GM12878 (cell line): Measurements from ENCODE around the gene TNFAIP3. TPM values are rescaled to one million over a fixed set of nuclear protein-coding genes. Genes with fewer than 3 reads are reported as not detected.
A peak's percentile ranks its signal among the peaks of the same experiment; 100 is the strongest.

ENCODE experiments used
- ATF3 ChIP-seq: IDR thresholded peaks from 2 replicates; pipeline ENCODE4 v1.6.1; 2011; ENCODE audit warnings: low read depth, mild to moderate bottlenecking, low read length, moderate library complexity, borderline replicate concordance; ENCODE audit errors: extremely low read depth
- CBFB ChIP-seq: IDR thresholded peaks from 2 replicates; pipeline ENCODE4 v1.6.1; 2016; ENCODE audit warnings: antibody characterized with exemption, low read depth
- CEBPB ChIP-seq, 2 experiments: fragments of 150-350 bp in 1 of 2; IDR thresholded peaks; 2 replicates each; pipeline ENCODE4 v1.6.1; 2012 to 2014; ENCODE audit warnings: low read depth in 2 of 2, low read length in 2 of 2, borderline replicate concordance in 1 of 2, inconsistent platforms in 1 of 2
- CHD2 ChIP-seq: IDR thresholded peaks from 2 replicates; pipeline ENCODE4 v1.6.1; 2011; ENCODE audit warnings: low read depth, low read length, improper control_type of control experiment, borderline replicate concordance
- DPF2 ChIP-seq: fragments of 450-650 bp; IDR thresholded peaks from 2 replicates; pipeline ENCODE4 v1.6.1; 2017; ENCODE audit warnings: mild to moderate bottlenecking
- E2F4 ChIP-seq: IDR thresholded peaks from 2 replicates; pipeline ENCODE4 v1.6.1; 2012; ENCODE audit warnings: low read depth, low read length, improper control_type of control experiment
- FOXM1 ChIP-seq: IDR thresholded peaks from 2 replicates; pipeline ENCODE4 v1.6.1; 2012; ENCODE audit warnings: low read depth, mild to moderate bottlenecking, inconsistent platforms, low read length, moderate library complexity
- HCFC1 ChIP-seq: fragments of 150-350 bp; IDR thresholded peaks from 2 replicates; pipeline ENCODE4 v1.6.1; 2014; ENCODE audit warnings: low read length
- LARP7 ChIP-seq: fragments of 450-650 bp; IDR thresholded peaks from 2 replicates; pipeline ENCODE4 v1.6.1; 2017; ENCODE audit warnings: mild to moderate bottlenecking
- MEF2B ChIP-seq: fragments of 450-650 bp; IDR thresholded peaks from 2 replicates; pipeline ENCODE4 v1.6.1; 2018; ENCODE audit warnings: mild to moderate bottlenecking, moderate library complexity; ENCODE audit not compliant: partially characterized antibody, poor library complexity, severe bottlenecking
- MYC ChIP-seq: IDR thresholded peaks from 2 replicates; pipeline ENCODE4 v1.6.1; 2011; ENCODE audit warnings: mild to moderate bottlenecking, low read length, moderate library complexity, inconsistent platforms; ENCODE audit not compliant: insufficient read depth, insufficient replicate concordance, insufficient read length, severe bottlenecking
- NRF1 ChIP-seq: conservative IDR thresholded peaks from 2 replicates; pipeline ENCODE4 v1.6.1; 2011; ENCODE audit warnings: mild to moderate bottlenecking, low read depth, low read length, improper control_type of control experiment
- RBBP5 ChIP-seq: fragments of 200-600 bp; sonication (generic); conservative IDR thresholded peaks from 2 replicates; pipeline ENCODE4 v1.6.1; 2016
- SIX5 ChIP-seq: IDR thresholded peaks from 2 replicates; pipeline ENCODE4 v1.6.1; 2011; ENCODE audit warnings: mild to moderate bottlenecking, low read depth, low read length, moderate library complexity; ENCODE audit not compliant: severe bottlenecking
- SPI1 ChIP-seq: IDR thresholded peaks from 2 replicates; pipeline ENCODE4 v1.6.1; 2011; ENCODE audit warnings: low read depth, mild to moderate bottlenecking, low read length, moderate library complexity, borderline replicate concordance; ENCODE audit not compliant: insufficient read depth
- SUZ12 ChIP-seq: fragments of 200-600 bp; sonication (generic); IDR thresholded peaks from one replicate; pipeline ENCODE4 v1.6.1; 2018; ENCODE audit warnings: antibody characterized with exemption, mild to moderate bottlenecking; ENCODE audit not compliant: unreplicated experiment
- ZBTB11 ChIP-seq: fragments of 450-650 bp; formaldehyde crosslinking; IDR thresholded peaks from 2 replicates; pipeline ENCODE4 v1.5.0; 2022; ENCODE audit warnings: mild to moderate bottlenecking, missing genetic modification characterization
- ZBTB40 ChIP-seq: fragments of 450-650 bp; IDR thresholded peaks from 2 replicates; pipeline ENCODE4 v1.6.1; 2016; ENCODE audit warnings: mild to moderate bottlenecking, moderate library complexity, borderline replicate concordance
- polyA plus RNA-seq, 11 experiments: library from polyadenylated mRNA; depleted of rRNA in 4 of 11; unstranded in 6 of 11; stranded (reverse) in 5 of 11; fragments of >200 nt; fragmentation: Nextera tagmentation in 4 of 11; fragmentation: Illumina TruSeq in 1 of 11; extraction: Ambion mirVana in 4 of 11; extraction: Trizol in 1 of 11; gene quantifications; 1 replicate in 1 of 11; 2 replicates in 10 of 11; pipeline versions ENCODE4 v1.2.1 to v1.2.3, GENCODE V29; 2011 to 2016; ENCODE audit warnings: inconsistent platforms in 2 of 11, missing spikeins in 2 of 11, low read depth in 1 of 11
- total RNA-seq, 4 experiments: library from RNA; depleted of rRNA in 3 of 4; stranded (reverse); fragments of >200 nt in 3 of 4; fragmentation: Illumina TruSeq in 1 of 4; extraction: Trizol in 1 of 4; gene quantifications; 2 replicates each; pipeline versions ENCODE4 v1.2.1 to v1.2.3, GENCODE V29; 2013 to 2021

TNFAIP3 gene
- total and polyA plus RNA-seq, 10 of the 15 experiments (the other 5 are each of a cell fraction or from before 2014, with no cell fraction given) = 18.0 to 350 (median 127) TPM

- no peak; the same call in 1 of the 2 replicates for TF ChIP-seq ATF3
- TF ChIP-seq LARP7 = no peak; the same call in 1 of the 2 replicates
- no peak for TF ChIP-seq ZBTB11 (CRISPR knock-in tag)
- no peak for TF ChIP-seq NRF1
- TF ChIP-seq MYC = no peak
- no peak for TF ChIP-seq CHD2
- TF ChIP-seq CBFB = no peak; the same call in 1 of the 2 replicates
- TF ChIP-seq DPF2 = no peak
- TF ChIP-seq HCFC1 = no peak
- no peak for TF ChIP-seq RBBP5
- TF ChIP-seq E2F4 = peak; percentile 76
- no peak for TF ChIP-seq SPI1
- peak; percentile 56; the same call in 1 of the 2 replicates for TF ChIP-seq ZBTB40
- TF ChIP-seq SUZ12 = no peak
- no peak for TF ChIP-seq SIX5
- no peak; the same call in 1 of the 2 replicates for TF ChIP-seq FOXM1
- TF ChIP-seq MEF2B = peak; percentile 95
- no peak for TF ChIP-seq CEBPB (IDR thresholded peaks at IDR 0.05; ENCODE audit: borderline replicate concordance in 1 of 2, low read depth in 2 of 2, low read length in 2 of 2)
These were observed 702 bp upstream of the TNFAIP3 start (continued) for GRCh38 chr6:137866200-137866913.
